ENCODE data around the gene TFDP2.

The TFDP2 gene

GRCh38 chr3:142029052-142029642, 120.2 kb downstream of the TFDP2 start:
- FAIRE-seq (peak; percentile 79), DNase-seq (ENCODE audit: insufficient read length) (no peak)
- no peak for TF ChIP-seq TAF1 (IDR thresholded peaks at IDR 0.05; ENCODE audit: borderline replicate concordance, low read depth, low read length)
- TF ChIP-seq POLR2A (IDR thresholded peaks at IDR 0.05; ENCODE audit: low read depth, low read length) = no peak
- no peak for TF ChIP-seq POLR2AphosphoS5 (IDR thresholded peaks at IDR 0.05; ENCODE audit: low read depth, low read length)

- FAIRE-seq = peak; percentile 93
These were observed 121.0 kb downstream of the TFDP2 start for GRCh38 chr3:142028243-142028777.

GRCh38 chr3:142027735-142028134, 121.6 kb downstream of the TFDP2 start:
- no peak for DNase-seq (ENCODE audit: insufficient read length)
- peak; percentile 69 for FAIRE-seq
- TF ChIP-seq TAF1 (IDR thresholded peaks at IDR 0.05; ENCODE audit: borderline replicate concordance, low read depth, low read length) = no peak
- TF ChIP-seq POLR2A (IDR thresholded peaks at IDR 0.05; ENCODE audit: low read depth, low read length) = no peak
- no peak for TF ChIP-seq POLR2AphosphoS5 (IDR thresholded peaks at IDR 0.05; ENCODE audit: low read depth, low read length)

More at GRCh38 chr3:142028243-142028777, 121.0 kb downstream of the TFDP2 start:
- TF ChIP-seq POLR2A (IDR thresholded peaks at IDR 0.05; ENCODE audit: low read depth, low read length) = no peak
- no peak for TF ChIP-seq TAF1 (IDR thresholded peaks at IDR 0.05; ENCODE audit: borderline replicate concordance, low read depth, low read length)
- TF ChIP-seq POLR2AphosphoS5 (IDR thresholded peaks at IDR 0.05; ENCODE audit: low read depth, low read length) = no peak
- DNase-seq (ENCODE audit: insufficient read length) = no peak

- DNase-seq (ENCODE audit: insufficient read length) (no peak), FAIRE-seq (no peak)
- no peak for TF ChIP-seq TAF1 (IDR thresholded peaks at IDR 0.05; ENCODE audit: borderline replicate concordance, low read depth, low read length)
- TF ChIP-seq POLR2AphosphoS5 (IDR thresholded peaks at IDR 0.05; ENCODE audit: low read depth, low read length) = no peak
- TF ChIP-seq POLR2A (IDR thresholded peaks at IDR 0.05; ENCODE audit: low read depth, low read length) = no peak
These were observed 122.0 kb downstream of the TFDP2 start for GRCh38 chr3:142027300-142027699.

- no peak for TF ChIP-seq POLR2A (IDR thresholded peaks at IDR 0.05; ENCODE audit: low read depth, low read length)
- TF ChIP-seq POLR2AphosphoS5 (IDR thresholded peaks at IDR 0.05; ENCODE audit: low read depth, low read length) = no peak
- no peak for TF ChIP-seq TAF1 (IDR thresholded peaks at IDR 0.05; ENCODE audit: borderline replicate concordance, low read depth, low read length)
These were observed 123.0 kb downstream of the TFDP2 start for GRCh38 chr3:142026333-142026732.

GRCh38 chr3:142022381-142022780, 127.0 kb downstream of the TFDP2 start:
- no peak for DNase-seq (ENCODE audit: insufficient read length)
- no peak for TF ChIP-seq POLR2A (IDR thresholded peaks at IDR 0.05; ENCODE audit: low read depth, low read length)
- no peak for TF ChIP-seq POLR2AphosphoS5 (IDR thresholded peaks at IDR 0.05; ENCODE audit: low read depth, low read length)
- TF ChIP-seq TAF1 (IDR thresholded peaks at IDR 0.05; ENCODE audit: borderline replicate concordance, low read depth, low read length) = no peak
- peak; percentile 33 for FAIRE-seq

More at GRCh38 chr3:142026333-142026732, 123.0 kb downstream of the TFDP2 start:
- FAIRE-seq (no peak), DNase-seq (ENCODE audit: insufficient read length) (no peak)

GRCh38 chr3:142021127-142021526, 128.2 kb downstream of the TFDP2 start:
- DNase-seq (ENCODE audit: insufficient read length) (no peak), FAIRE-seq (no peak)
- TF ChIP-seq TAF1 (IDR thresholded peaks at IDR 0.05; ENCODE audit: borderline replicate concordance, low read depth, low read length) (no peak), POLR2A (IDR thresholded peaks at IDR 0.05; ENCODE audit: low read depth, low read length) (no peak), POLR2AphosphoS5 (IDR thresholded peaks at IDR 0.05; ENCODE audit: low read depth, low read length) (no peak)

GRCh38 chr3:142019794-142020320, 129.5 kb downstream of the TFDP2 start:
- no peak for TF ChIP-seq TAF1 (IDR thresholded peaks at IDR 0.05; ENCODE audit: borderline replicate concordance, low read depth, low read length)
- TF ChIP-seq POLR2A (IDR thresholded peaks at IDR 0.05; ENCODE audit: low read depth, low read length) = no peak
- TF ChIP-seq POLR2AphosphoS5 (IDR thresholded peaks at IDR 0.05; ENCODE audit: low read depth, low read length) = no peak
- no peak for DNase-seq (ENCODE audit: insufficient read length)
- peak; percentile 70 for FAIRE-seq

- TF ChIP-seq POLR2A (IDR thresholded peaks at IDR 0.05; ENCODE audit: low read depth, low read length) (no peak), TAF1 (IDR thresholded peaks at IDR 0.05; ENCODE audit: borderline replicate concordance, low read depth, low read length) (no peak), POLR2AphosphoS5 (IDR thresholded peaks at IDR 0.05; ENCODE audit: low read depth, low read length) (no peak)
- no peak for FAIRE-seq
- no peak for DNase-seq (ENCODE audit: insufficient read length)
These were observed 135.4 kb downstream of the TFDP2 start for GRCh38 chr3:142013993-142014392.

GRCh38 chr3:142013326-142013980, 135.9 kb downstream of the TFDP2 start:
- FAIRE-seq (no peak), DNase-seq (ENCODE audit: insufficient read length) (no peak)
- TF ChIP-seq POLR2AphosphoS5 (IDR thresholded peaks at IDR 0.05; ENCODE audit: low read depth, low read length) = no peak
- TF ChIP-seq POLR2A (IDR thresholded peaks at IDR 0.05; ENCODE audit: low read depth, low read length) = no peak
- no peak for TF ChIP-seq TAF1 (IDR thresholded peaks at IDR 0.05; ENCODE audit: borderline replicate concordance, low read depth, low read length)

GRCh38 chr3:142009029-142009428, 140.3 kb downstream of the TFDP2 start:
- FAIRE-seq = no peak
- no peak for TF ChIP-seq TAF1 (IDR thresholded peaks at IDR 0.05; ENCODE audit: borderline replicate concordance, low read depth, low read length)
- no peak for TF ChIP-seq POLR2A (IDR thresholded peaks at IDR 0.05; ENCODE audit: low read depth, low read length)
- no peak for TF ChIP-seq POLR2AphosphoS5 (IDR thresholded peaks at IDR 0.05; ENCODE audit: low read depth, low read length)
- DNase-seq (ENCODE audit: insufficient read length) = no peak
